Left lung (tissue), 10 donors: ENCODE data around the gene G6PC2. TPM values are rescaled to one million over a fixed set of nuclear protein-coding genes. Genes with fewer than 3 reads are reported as not detected.
A peak's percentile ranks its signal among the peaks of the same experiment; 100 is the strongest.

ENCODE experiments used
- ATAC-seq: fragments of 200-7000 bp; cut with Tn5 transposase; one replicate; pipeline ENCODE4 v1.9.1; 2020; ENCODE audit warnings: moderate library complexity
- DNase-seq, 4 donors: peaks; one replicate each; pipeline ENCODE4 v3.0.0-alpha.2; 2013 to 2020
- H3K27ac ChIP-seq, 2 donors: fragments of 200-600 bp; sonication (generic) in 1 of 2; one replicate each; pipeline versions ENCODE4 v1.5.0 to v1.8.0; 2020 to 2021
- H3K27me3 ChIP-seq, 2 donors: fragments of 200-600 bp; sonication (generic) in 1 of 2; one replicate each; pipeline versions ENCODE4 v1.5.0 to v1.8.0; 2020 to 2021
- H3K36me3 ChIP-seq, 2 donors: fragments of 200-600 bp; sonication (generic) in 1 of 2; one replicate each; pipeline versions ENCODE4 v1.5.0 to v1.8.0; 2020 to 2021
- H3K4me1 ChIP-seq, 2 donors: fragments of 200-600 bp; one replicate each; pipeline ENCODE4 v1.8.0; 2021
- H3K4me3 ChIP-seq, 2 donors: fragments of 200-600 bp; sonication (generic) in 1 of 2; one replicate each; pipeline versions ENCODE4 v1.5.0 to v1.8.0; 2020 to 2021; ENCODE audit warnings: mild to moderate bottlenecking in 1 of 2
- H3K9me3 ChIP-seq, 2 donors: fragments of 200-600 bp; sonication (generic) in 1 of 2; one replicate each; pipeline versions ENCODE4 v1.5.0 to v1.8.0; 2020 to 2021
- CTCF ChIP-seq, 2 donors: fragments of 200-600 bp; sonication (generic) in 1 of 2; IDR thresholded peaks; one replicate each; pipeline versions ENCODE4 v1.5.0 to v1.8.0; 2021; ENCODE audit warnings: antibody characterized with exemption in 2 of 2
- intact Hi-C, 2 donors: fragments of 100-400 bp; cut with DNase I; formaldehyde crosslinking; loops; one replicate each; pipeline versions ENCODE4 v1.11.2 to v1.14.2; 2022
- polyA plus RNA-seq, 6 donors: library from polyadenylated mRNA; unstranded; fragments of 120-200 nt; gene quantifications; one replicate each; pipeline ENCODE4 v1.2.1, GENCODE V29; 2013; ENCODE audit not compliant: insufficient read length in 6 of 6
- total RNA-seq, 2 donors: library from RNA; stranded (reverse); fragmentation: NEBNext Ultra II Directional; extraction: Animal tissue kit (Norgen Biotek cat#: 25700); gene quantifications; one replicate each; pipeline ENCODE4 v1.2.1, GENCODE V29; 2021
- donor health status: DM: no; HTN: yes; CAD: no.
- donor health status: DM: no; HTN: no; CAD: no.

The G6PC2 gene
- total and polyA plus RNA-seq, 8 donors: 0.09 TPM; not detected in 7

- Histone ChIP-seq H3K4me3 (no peak overlapping the region), H3K4me1 (peaks cover 0 to 7% of the 10 kb centered on the region in 2 donors), H3K36me3 (no peaks in the 10 kb centered on the region), H3K9me3 (no peaks in the 10 kb centered on the region), H3K27me3 (no peaks in the 10 kb centered on the region), H3K27ac (no peak overlapping the region)
- ATAC-seq: no peak
- intact Hi-C loops: no loop called here
- no peak for TF ChIP-seq CTCF (IDR thresholded peaks at IDR 0.05)
- no peak for DNase-seq
Observed at GRCh38 chr2:168884975-168885374, 16.1 kb upstream of the G6PC2 start.

- Histone ChIP-seq H3K27ac (no peak overlapping the region), H3K27me3 (no peaks in the 10 kb centered on the region), H3K4me3 (peak overlapping the region; percentile 52 to 60), H3K36me3 (no peaks in the 10 kb centered on the region), H3K9me3 (no peaks in the 10 kb centered on the region), H3K4me1 (peaks cover 0 to 16% of the 10 kb centered on the region in 2 donors)
- intact Hi-C loops: no loop called here
- ATAC-seq (no peak), DNase-seq (no peak)
- no peak for TF ChIP-seq CTCF (IDR thresholded peaks at IDR 0.05)
Observed at GRCh38 chr2:168889635-168890005, 11.5 kb upstream of the G6PC2 start.

DNA sequence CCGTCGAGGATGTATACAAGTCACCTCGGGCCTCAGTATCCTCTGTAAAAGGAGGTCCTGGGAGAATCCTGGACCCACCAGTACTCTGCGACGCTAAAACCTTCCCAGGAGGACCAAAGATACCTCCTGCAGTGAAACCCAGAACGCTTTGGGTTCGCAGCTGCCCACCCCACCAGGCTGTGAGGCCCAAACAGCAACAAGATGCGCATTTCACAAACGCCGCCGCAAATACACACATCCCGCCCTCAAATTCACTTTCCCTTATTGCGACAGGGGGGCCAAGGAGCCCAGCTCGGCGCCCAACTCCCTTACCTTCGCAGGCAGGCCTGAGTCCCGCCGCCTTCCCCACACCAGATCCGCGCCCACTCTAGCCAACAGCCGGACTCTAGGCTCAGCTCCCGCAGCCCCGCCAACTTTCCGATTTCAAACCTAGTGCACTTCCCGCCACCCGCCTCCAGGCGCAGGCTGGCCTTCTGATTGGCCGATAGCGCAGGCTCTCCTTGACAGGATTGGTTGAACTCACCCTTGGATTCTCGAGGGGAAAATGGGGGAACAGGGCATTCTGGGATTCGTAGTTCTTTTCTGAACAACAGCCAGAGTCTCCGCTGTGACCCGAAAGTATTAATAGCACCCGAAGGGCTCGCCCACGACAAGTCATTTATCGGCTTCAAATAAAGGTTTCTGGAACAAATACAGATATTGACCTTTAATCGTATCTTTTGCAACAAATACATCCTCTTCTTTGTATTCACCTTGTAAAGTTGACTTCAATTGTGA lies 10.9 kb upstream of the G6PC2 start, which contains the start of gene SPC25:
Gene SPC25 (minus strand): TSS at position 425 of the 777 bp plus-strand sequence. CDS start 911 bp downstream, outside the sequence.
- H3K4me3 ChIP-seq: peak within 1 kb of the TSS; percentile 52 to 60
- TF ChIP-seq CTCF (IDR thresholded peaks at IDR 0.05): no peak
- no peaks in the 10 kb centered on the region for H3K27me3 ChIP-seq
- H3K27ac ChIP-seq: no peak within 1 kb of the TSS
- H3K36me3 ChIP-seq: no peaks in the 10 kb centered on the region
- peaks cover 0 to 16% of the 10 kb centered on the region in 2 donors for H3K4me1 ChIP-seq
- intact Hi-C loops: no loop called here
- DNase-seq: peak; percentile 82 to 93 (median 89)
- peak; percentile 100 for ATAC-seq
- H3K9me3 ChIP-seq: no peaks in the 10 kb centered on the region

GRCh38 chr2:168892327-168892726 lies 8.8 kb upstream of the G6PC2 start:
- Histone ChIP-seq H3K27ac (no peak overlapping the region), H3K36me3 (no peaks in the 10 kb centered on the region), H3K4me3 (no peak overlapping the region), H3K9me3 (no peaks in the 10 kb centered on the region), H3K27me3 (no peaks in the 10 kb centered on the region), H3K4me1 (peaks cover 0 to 16% of the 10 kb centered on the region in 2 donors)
- no peak for TF ChIP-seq CTCF (IDR thresholded peaks at IDR 0.05)
- ATAC-seq (no peak), DNase-seq (no peak)
- intact Hi-C loops: no loop called here

DNA sequence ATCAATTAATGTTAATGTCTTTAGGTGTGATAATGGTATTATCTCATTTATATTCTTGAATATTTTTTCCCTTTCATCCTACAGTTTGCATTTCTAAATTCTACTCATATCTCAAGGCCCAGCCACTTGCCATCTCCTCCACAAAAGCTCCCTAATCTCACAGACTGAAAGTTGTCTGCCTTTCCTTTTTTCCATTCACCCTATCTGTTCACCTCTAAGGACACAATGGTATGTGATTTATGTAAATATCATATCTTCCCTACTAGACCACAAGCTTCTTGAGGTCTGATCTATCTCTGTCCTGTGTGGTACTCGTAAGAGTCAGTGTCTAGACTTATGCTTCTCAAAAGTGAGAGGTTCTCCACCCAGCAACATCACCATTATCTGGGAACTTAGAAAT lies 7.0 kb upstream of the G6PC2 start:
- no peaks in the 10 kb centered on the region for H3K27me3 ChIP-seq
- H3K4me1 ChIP-seq: peaks cover 0 to 16% of the 10 kb centered on the region in 2 donors
- no peaks in the 10 kb centered on the region for H3K9me3 ChIP-seq
- no peak for ATAC-seq
- no peak overlapping the region for H3K4me3 ChIP-seq
- no peak for DNase-seq
- TF ChIP-seq CTCF (IDR thresholded peaks at IDR 0.05): no peak
- intact Hi-C loops: no loop called here
- H3K27ac ChIP-seq: no peak overlapping the region
- H3K36me3 ChIP-seq: no peaks in the 10 kb centered on the region
